Endothelial cell of umbilical vein (primary cell): Measurements from ENCODE around the gene DTWD2. TPM values are rescaled to one million over a fixed set of nuclear protein-coding genes. Genes with fewer than 3 reads are reported as not detected.

ENCODE experiments used
- BruUV-seq: library from RNA; stranded (reverse); fragments of 400-500 nt; replicated peaks from 2 replicates; lab custom pipeline; 2021; lab: Mats Ljungman, UMichigan
- CTCF ChIA-PET: fragments of 300-600, 350-600 bp; sonication (Branson Sonifier 250); formaldehyde crosslinking; loops from one replicate; lab custom pipeline; 2021; ENCODE audit warnings: antibody characterized with exemption, inconsistent platforms; lab: Charles Lee
- POLR2A ChIA-PET: fragments of 300-600, 350-600 bp; sonication (Branson Sonifier 250); formaldehyde crosslinking; loops from one replicate; lab custom pipeline; 2021; ENCODE audit warnings: antibody characterized with exemption, inconsistent platforms; lab: Charles Lee
- DNase-seq: peaks from one replicate; pipeline ENCODE4 v3.0.0-alpha.2; 2011; ENCODE audit warnings: low read depth, low spot score
- FAIRE-seq: peaks from 2 replicates; lab custom pipeline; 2011; peaks lifted over from hg19 to GRCh38; lab: Jason Lieb, UNC
- H2AFZ ChIP-seq: 2 replicates; pipeline ENCODE4 v1.6.0; 2012; ENCODE audit warnings: low read depth, low read length, control low read depth, inconsistent platforms
- H3K27ac ChIP-seq: 2 replicates; pipeline ENCODE4 v1.5.1; 2011; ENCODE audit warnings: low read depth, mild to moderate bottlenecking, control low read depth, low read length, moderate library complexity; ENCODE audit not compliant: insufficient read depth
- H3K27me3 ChIP-seq, 2 experiments: 2 replicates each; pipeline versions ENCODE4 v1.6.0 to v1.6.1; 2011; ENCODE audit warnings: low read length in 2 of 2, mixed read lengths in 1 of 2; ENCODE audit not compliant: control insufficient read depth in 2 of 2, insufficient read depth in 2 of 2
- H3K36me3 ChIP-seq, 2 experiments: 2 replicates in 1 of 2; 3 replicates in 1 of 2; pipeline ENCODE4 v1.5.1; 2011; ENCODE audit warnings: low read length in 2 of 2, mild to moderate bottlenecking in 1 of 2, moderate library complexity in 1 of 2; ENCODE audit not compliant: control insufficient read depth in 2 of 2, insufficient read depth in 2 of 2; ENCODE audit errors: extremely low read depth in 1 of 2
- H3K4me1 ChIP-seq: 3 replicates; pipeline ENCODE4 v1.5.1; 2011; ENCODE audit warnings: mild to moderate bottlenecking, low read length; ENCODE audit not compliant: control insufficient read depth, insufficient read depth; ENCODE audit errors: extremely low read depth
- H3K4me2 ChIP-seq: 2 replicates; pipeline ENCODE4 v1.6.1; 2011; ENCODE audit warnings: low read length, control low read depth, mixed read lengths; ENCODE audit not compliant: insufficient read depth
- H3K4me3 ChIP-seq, 3 experiments: fragments of 200-600 bp in 1 of 3; sonication (generic), shearing (Covaris generic) in 1 of 3; replicated peaks in 1 of 3; 2 replicates each; pipeline ENCODE4 v1.5.1; 2011 to 2016; ENCODE audit warnings: control low read depth in 3 of 3, low read length in 3 of 3, mild to moderate bottlenecking in 2 of 3, inconsistent platforms in 1 of 3, low read depth in 1 of 3, moderate library complexity in 1 of 3; ENCODE audit not compliant: insufficient read depth in 1 of 3
- H3K79me2 ChIP-seq: 2 replicates; pipeline ENCODE4 v1.6.0; 2012; ENCODE audit warnings: low read length, inconsistent platforms; ENCODE audit not compliant: control insufficient read depth, insufficient read depth
- H3K9ac ChIP-seq: replicated peaks from 2 replicates; pipeline ENCODE3; 2011; ENCODE audit warnings: low read length, control low read depth; ENCODE audit not compliant: insufficient read depth; ENCODE audit errors: extremely low read depth
- H3K9me1 ChIP-seq: replicated peaks from 3 replicates; pipeline ENCODE4 v1.6.0; 2011; ENCODE audit warnings: mild to moderate bottlenecking, low read length; ENCODE audit not compliant: control insufficient read depth, insufficient read depth; ENCODE audit errors: extremely low read depth
- H3K9me3 ChIP-seq: replicated peaks from 2 replicates; pipeline ENCODE4 v1.5.1; 2012; ENCODE audit warnings: low read length, inconsistent platforms; ENCODE audit not compliant: control insufficient read depth, insufficient read depth
- H4K20me1 ChIP-seq: replicated peaks from 2 replicates; pipeline ENCODE3; 2011; ENCODE audit warnings: mild to moderate bottlenecking, low read length; ENCODE audit not compliant: control insufficient read depth, insufficient read depth; ENCODE audit errors: extremely low read depth
- EZH2 ChIP-seq: IDR thresholded peaks from 2 replicates; pipeline ENCODE4 v1.6.1; 2012; ENCODE audit warnings: borderline replicate concordance, low read depth, mild to moderate bottlenecking, moderate library complexity, low read length, inconsistent platforms; ENCODE audit not compliant: severe bottlenecking
- FOS ChIP-seq: IDR thresholded peaks from 2 replicates; pipeline ENCODE4 v1.6.1; 2011; ENCODE audit warnings: mild to moderate bottlenecking, low read length, moderate library complexity, borderline replicate concordance; ENCODE audit not compliant: insufficient read depth
- JUN ChIP-seq: IDR thresholded peaks from 2 replicates; pipeline ENCODE4 v1.6.1; 2011; ENCODE audit warnings: borderline replicate concordance, low read depth; ENCODE audit not compliant: insufficient read length, insufficient read depth
- MYC ChIP-seq: IDR thresholded peaks from one replicate; pipeline ENCODE4 v1.6.1; 2011; ENCODE audit warnings: mild to moderate bottlenecking, low read depth, low read length
- POLR2A ChIP-seq: IDR thresholded peaks from 2 replicates; pipeline ENCODE4 v1.6.1; 2012; ENCODE audit warnings: low read depth, mild to moderate bottlenecking, control low read depth, low read length
- POLR2AphosphoS5 ChIP-seq: IDR thresholded peaks from 2 replicates; pipeline ENCODE4 v1.6.1; 2012; ENCODE audit warnings: low read depth, mild to moderate bottlenecking, control low read depth, low read length, moderate library complexity; ENCODE audit not compliant: insufficient read depth
- dilution Hi-C: fragments of 300-500 bp; cut with MboI; formaldehyde crosslinking; loops from one replicate; pipeline ENCODE4 v1.15.0; 2019; ENCODE audit warnings: low sequenced_read_pairs; ENCODE audit not compliant: extremely low pct_ligation_motif_present
- intact Hi-C: fragments of 100-400 bp; cut with micrococcal nuclease; formaldehyde crosslinking; loops from one replicate; pipeline ENCODE4 v1.10.0; 2022
- polyA plus RNA-seq, 4 experiments: library from polyadenylated mRNA; depleted of rRNA in 3 of 4; stranded (reverse) in 3 of 4; unstranded in 1 of 4; fragments of >200 nt; gene quantifications; 2 replicates each; pipeline versions ENCODE4 v1.2.1 to v1.2.3, GENCODE V29; 2011 to 2012; ENCODE audit warnings: missing spikeins in 1 of 4
- total RNA-seq: library from RNA; stranded (reverse); gene quantifications from 2 replicates; pipeline ENCODE4 v1.2.3, GENCODE V29; 2021
- TF ChIP-seq, protein P1 (sequence below), 2 donors: IDR thresholded peaks; 1 replicate in 1 of 2; 2 replicates in 1 of 2; pipeline ENCODE4 v1.5.1; 2011; ENCODE audit warnings: low read length in 2 of 2, mild to moderate bottlenecking in 2 of 2, moderate library complexity in 2 of 2, control low read depth in 1 of 2, inconsistent platforms in 1 of 2, low read depth in 1 of 2; ENCODE audit not compliant: insufficient read depth in 1 of 2; ENCODE audit errors: extremely low read depth in 1 of 2

Gene DTWD2
- total and polyA plus RNA-seq, 2 donors (not counting 3 experiments of a cell fraction or from before 2014, with no cell fraction given) = 0.99 to 1.1 TPM

DNA sequence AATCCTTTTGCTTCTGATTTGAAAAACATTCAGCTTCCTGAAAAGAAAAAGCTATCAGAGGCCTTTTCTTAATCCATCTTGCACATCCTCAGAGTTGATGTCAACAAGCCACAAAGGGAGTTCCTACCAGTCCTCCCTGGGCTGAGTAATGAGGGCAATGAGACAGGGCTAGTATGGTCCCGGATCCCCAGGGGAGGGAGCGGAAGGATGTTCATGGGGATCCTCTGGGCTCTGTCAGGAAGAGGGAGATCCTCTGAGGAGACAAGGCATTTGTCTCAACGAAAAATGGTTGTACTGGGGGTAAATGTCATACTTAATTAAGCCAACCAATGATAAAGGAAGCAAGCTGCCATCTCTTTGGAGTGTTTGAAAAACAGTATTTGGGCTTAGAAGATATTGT is 195.3 kb downstream of the DTWD2 start:
- intact Hi-C loops (no loop called here), dilution Hi-C loops (no loop called here)
- no TSS peak for BruUV-seq
- no peaks in the 10 kb centered on the region for H3K79me2 ChIP-seq
- no peaks in the 10 kb centered on the region for H4K20me1 ChIP-seq
- H3K9ac ChIP-seq = no peak overlapping the region
- ChIA-PET CTCF (no interaction called here), POLR2A (no interaction called here)
- H3K27ac ChIP-seq = no peak overlapping the region
- H3K36me3 ChIP-seq = no peaks in the 10 kb centered on the region
- no peak for DNase-seq
- no peak overlapping the region for H3K4me3 ChIP-seq
- H3K27me3 ChIP-seq = no peaks in the 10 kb centered on the region
- H3K4me2 ChIP-seq = no peak overlapping the region
- H3K4me1 ChIP-seq = no peaks in the 10 kb centered on the region
- H3K9me1 ChIP-seq = no peaks in the 10 kb centered on the region
- no peaks in the 10 kb centered on the region for H3K9me3 ChIP-seq
- TF ChIP-seq FOS (no peak), EZH2 (no peak), POLR2A (no peak), POLR2AphosphoS5 (no peak), MYC (no peak), JUN (no peak)
- TF ChIP-seq, protein P1, sequence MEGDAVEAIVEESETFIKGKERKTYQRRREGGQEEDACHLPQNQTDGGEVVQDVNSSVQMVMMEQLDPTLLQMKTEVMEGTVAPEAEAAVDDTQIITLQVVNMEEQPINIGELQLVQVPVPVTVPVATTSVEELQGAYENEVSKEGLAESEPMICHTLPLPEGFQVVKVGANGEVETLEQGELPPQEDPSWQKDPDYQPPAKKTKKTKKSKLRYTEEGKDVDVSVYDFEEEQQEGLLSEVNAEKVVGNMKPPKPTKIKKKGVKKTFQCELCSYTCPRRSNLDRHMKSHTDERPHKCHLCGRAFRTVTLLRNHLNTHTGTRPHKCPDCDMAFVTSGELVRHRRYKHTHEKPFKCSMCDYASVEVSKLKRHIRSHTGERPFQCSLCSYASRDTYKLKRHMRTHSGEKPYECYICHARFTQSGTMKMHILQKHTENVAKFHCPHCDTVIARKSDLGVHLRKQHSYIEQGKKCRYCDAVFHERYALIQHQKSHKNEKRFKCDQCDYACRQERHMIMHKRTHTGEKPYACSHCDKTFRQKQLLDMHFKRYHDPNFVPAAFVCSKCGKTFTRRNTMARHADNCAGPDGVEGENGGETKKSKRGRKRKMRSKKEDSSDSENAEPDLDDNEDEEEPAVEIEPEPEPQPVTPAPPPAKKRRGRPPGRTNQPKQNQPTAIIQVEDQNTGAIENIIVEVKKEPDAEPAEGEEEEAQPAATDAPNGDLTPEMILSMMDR (IDR thresholded peaks at IDR 0.05; ENCODE audit: extremely low read depth in 1 of 2, insufficient read depth in 1 of 2, low read depth in 1 of 2, low read length in 2 of 2) = no peak
- FAIRE-seq = no peak
- no peak overlapping the region for H2AFZ ChIP-seq
